B cell (primary cell): ENCODE measurements around the gene CYFIP1. TPM values are rescaled to one million over a fixed set of nuclear protein-coding genes. Genes with fewer than 3 reads are reported as not detected.

ENCODE experiments used
- ATAC-seq: fragments of 200-7000 bp; cut with Tn5 transposase; one replicate; pipeline ENCODE4 v1.10.0; 2021; ENCODE audit warnings: low read depth, mild to moderate bottlenecking, moderate number of reproducible peaks, moderate library complexity
- CTCF ChIA-PET: fragments of 350-600 bp; sonication (Branson Sonifier 250); formaldehyde crosslinking; loops from one replicate; lab custom pipeline; 2021; ENCODE audit warnings: antibody characterized with exemption, inconsistent platforms; lab: Charles Lee
- POLR2A ChIA-PET: fragments of 350-600 bp; sonication (Branson Sonifier 250); formaldehyde crosslinking; loops from one replicate; lab custom pipeline; 2021; ENCODE audit warnings: antibody characterized with exemption; lab: Charles Lee
- DNase-seq: peaks from one replicate; pipeline ENCODE4 v3.0.0; 2013
- H2AFZ ChIP-seq: 2 replicates; pipeline ENCODE4 v1.6.1; 2012; ENCODE audit warnings: mild to moderate bottlenecking, low read depth, low read length; ENCODE audit not compliant: insufficient read depth, poor library complexity, severe bottlenecking
- H3K27ac ChIP-seq, 2 donors: 1 replicate in 1 of 2; 2 replicates in 1 of 2; pipeline ENCODE4 v1.5.1; 2012 to 2013; ENCODE audit warnings: low read length in 2 of 2, mild to moderate bottlenecking in 2 of 2, moderate library complexity in 1 of 2
- H3K27me3 ChIP-seq, 4 experiments: fragments of 200-600 bp in 1 of 4; sonication (generic) in 1 of 4; replicated peaks in 1 of 4; 1 replicate in 2 of 4; 2 replicates in 2 of 4; pipeline versions ENCODE4 v1.6.1 to v1.7.0; 2013 to 2016; ENCODE audit warnings: low read length in 3 of 4, mild to moderate bottlenecking in 2 of 4, mixed read lengths in 1 of 4, moderate library complexity in 1 of 4; ENCODE audit not compliant: insufficient read depth in 4 of 4, control insufficient read depth in 3 of 4; ENCODE audit errors: control extremely low read depth in 1 of 4
- H3K36me3 ChIP-seq, 2 experiments: replicated peaks in 1 of 2; 1 replicate in 1 of 2; 2 replicates in 1 of 2; pipeline versions ENCODE4 v1.6.1 to v1.7.1; 2013; ENCODE audit warnings: low read length in 1 of 2; ENCODE audit not compliant: insufficient read depth in 2 of 2, control insufficient read depth in 1 of 2; ENCODE audit errors: control extremely low read depth in 1 of 2, extremely low read depth in 1 of 2
- H3K4me1 ChIP-seq, 2 donors: fragments of 200-600 bp in 1 of 2; sonication (generic) in 1 of 2; 1 replicate in 1 of 2; 2 replicates in 1 of 2; pipeline versions ENCODE4 v1.5.1 to v1.6.1; 2013 to 2017; ENCODE audit warnings: low read length in 2 of 2; ENCODE audit not compliant: control insufficient read depth in 2 of 2, insufficient read depth in 2 of 2
- H3K4me2 ChIP-seq: replicated peaks from 2 replicates; pipeline ENCODE3; 2012; ENCODE audit warnings: mild to moderate bottlenecking, low read depth, low read length; ENCODE audit not compliant: poor library complexity, severe bottlenecking
- H3K4me3 ChIP-seq, 5 experiments: fragments of 200-600 bp in 1 of 5; sonication (generic) in 1 of 5; 1 replicate in 3 of 5; 2 replicates in 2 of 5; pipeline versions ENCODE4 v1.5.1 to v1.7.0; 2011 to 2016; ENCODE audit warnings: low read length in 4 of 5, mild to moderate bottlenecking in 4 of 5, low read depth in 2 of 5, control low read depth in 1 of 5, moderate library complexity in 1 of 5; ENCODE audit not compliant: insufficient read depth in 1 of 5; ENCODE audit errors: control extremely low read depth in 1 of 5, extremely low read depth in 1 of 5
- H3K79me2 ChIP-seq: fragments of 200-600 bp; sonication (generic); one replicate; pipeline ENCODE4 v1.6.0; 2016; ENCODE audit warnings: low read length; ENCODE audit not compliant: control insufficient read depth, insufficient read depth
- H3K9ac ChIP-seq: fragments of 200-600 bp; sonication (generic); 2 replicates; pipeline ENCODE4 v1.6.1; 2017; ENCODE audit warnings: mild to moderate bottlenecking, low read length, moderate library complexity
- H3K9me3 ChIP-seq, 3 donors: one replicate each; pipeline versions ENCODE4 v1.6.1 to v1.7.1; 2013; ENCODE audit warnings: low read length in 2 of 3; ENCODE audit not compliant: control insufficient read depth in 2 of 3, insufficient read depth in 1 of 3; ENCODE audit errors: control extremely low read depth in 1 of 3
- H4K20me1 ChIP-seq: 2 replicates; pipeline ENCODE4 v1.6.0; 2012; ENCODE audit warnings: mild to moderate bottlenecking, low read length; ENCODE audit not compliant: insufficient read depth, control insufficient read depth, poor library complexity, severe bottlenecking
- H3K27ac Mint-ChIP-seq: one replicate; pipeline ENCODE4 v1.8.0; 2021; ENCODE audit warnings: mixed read lengths
- H3K27me3 Mint-ChIP-seq: one replicate; pipeline ENCODE4 v1.8.0; 2021; ENCODE audit warnings: mixed read lengths
- H3K4me1 Mint-ChIP-seq: one replicate; pipeline ENCODE4 v1.8.0; 2021; ENCODE audit warnings: mixed read lengths
- H3K4me3 Mint-ChIP-seq: one replicate; pipeline ENCODE4 v1.8.0; 2021; ENCODE audit warnings: mixed read lengths
- H3K9me3 Mint-ChIP-seq: one replicate; pipeline ENCODE4 v1.8.0; 2022; ENCODE audit warnings: mixed read lengths; ENCODE audit not compliant: insufficient read depth
- CTCF ChIP-seq: fragments of 200-600 bp; IDR thresholded peaks from one replicate; pipeline ENCODE4 v1.8.0; 2022; ENCODE audit warnings: antibody characterized with exemption, mild to moderate bottlenecking
- EZH2 ChIP-seq: IDR thresholded peaks from 2 replicates; pipeline ENCODE4 v1.6.1; 2012; ENCODE audit warnings: borderline replicate concordance, low read depth, mild to moderate bottlenecking, moderate library complexity, low read length; ENCODE audit not compliant: insufficient read depth, poor library complexity, severe bottlenecking
- WGBS: methylation state at CpG from one replicate; pipeline ENCODE4 v1.1.5; 2013; ENCODE audit warnings: missing lambda C conversion rate; ENCODE audit not compliant: insufficient coverage; 5-methylcytosine and 5-hydroxymethylcytosine counted together
- intact Hi-C: fragments of 100-400 bp; cut with micrococcal nuclease; formaldehyde crosslinking; loops from one replicate; pipeline ENCODE4 v1.10.0; 2022
- polyA plus RNA-seq: library from polyadenylated mRNA; depleted of rRNA; stranded (reverse); fragments of >200 nt; gene quantifications from 2 replicates; pipeline ENCODE4 v1.2.3, GENCODE V29; 2012
- total RNA-seq, 2 donors: library from RNA; stranded (reverse); fragments of 120-200 nt in 1 of 2; gene quantifications; 1 replicate in 1 of 2; 2 replicates in 1 of 2; pipeline versions ENCODE4 v1.2.3 to v1.2.4, GENCODE V29; 2013 to 2022

The CYFIP1 gene
- total and polyA plus RNA-seq, 2 donors (not counting 1 experiment from before 2014, with no cell fraction given): 6.2 to 13.5 TPM

GRCh38 chr15:22889146-22889818, 90.9 kb downstream of the CYFIP1 start:
- H3K4me3 Mint-ChIP-seq: no peak overlapping the region
- no peaks in the 10 kb centered on the region for H4K20me1 ChIP-seq
- H3K27ac Mint-ChIP-seq: no peak overlapping the region
- H3K79me2 ChIP-seq: no peaks in the 10 kb centered on the region
- ATAC-seq (no peak), DNase-seq (no peak)
- no peak overlapping the region for H3K27ac ChIP-seq
- H3K27me3 Mint-ChIP-seq: no peaks in the 10 kb centered on the region
- no peaks in the 10 kb centered on the region for H3K4me1 ChIP-seq
- intact Hi-C loops: no loop called here
- TF ChIP-seq CTCF (no peak), EZH2 (no peak)
- H3K4me1 Mint-ChIP-seq: no peaks in the 10 kb centered on the region
- no peaks in the 10 kb centered on the region for H3K27me3 ChIP-seq
- H2AFZ ChIP-seq: no peak overlapping the region
- no peak overlapping the region for H3K9ac ChIP-seq
- H3K36me3 ChIP-seq: no peaks in the 10 kb centered on the region
- H3K4me2 ChIP-seq: no peak overlapping the region
- no peaks in the 10 kb centered on the region for H3K9me3 ChIP-seq
- POLR2A ChIA-PET: no interaction called here
- WGBS: 94% methylated on average over 9 of the region's 14 CpGs
- no peaks in the 10 kb centered on the region for H3K9me3 Mint-ChIP-seq
- CTCF ChIA-PET: no interaction called here
- H3K4me3 ChIP-seq: no peak overlapping the region

DNA sequence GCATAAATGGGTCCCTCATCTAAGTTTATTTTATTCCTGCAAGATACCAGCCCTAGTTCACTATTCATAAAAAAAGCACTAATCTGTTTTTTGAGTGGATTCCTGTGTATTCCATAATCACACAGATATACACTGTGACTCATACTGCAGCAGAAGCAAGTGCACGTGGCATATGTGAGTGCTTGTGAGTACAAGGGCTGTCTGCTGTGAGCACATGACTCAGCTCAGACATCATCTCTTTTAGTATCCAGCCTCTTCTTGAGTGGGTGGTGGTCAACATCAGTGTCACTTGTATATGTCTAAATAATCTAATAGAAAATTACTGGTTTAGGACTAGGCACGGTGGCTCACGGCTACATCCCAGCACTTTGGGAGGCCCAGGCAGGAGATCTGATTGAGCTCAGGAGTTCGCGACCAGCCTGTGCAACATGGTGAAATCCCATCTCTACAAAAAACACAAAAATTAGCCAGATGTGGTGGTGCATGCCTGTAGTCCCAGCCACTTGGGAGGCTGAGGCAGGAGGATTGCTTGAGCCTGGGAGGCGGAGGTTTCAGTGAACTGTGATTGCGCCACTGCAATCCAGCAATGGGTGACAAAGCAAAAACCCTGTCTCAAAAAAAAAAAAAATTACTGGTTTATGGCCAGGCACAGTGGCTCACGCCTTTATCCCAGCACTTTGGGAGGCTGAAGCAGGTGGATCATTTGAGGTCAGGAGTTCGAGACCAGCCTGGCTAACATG, 91.9 kb downstream of the CYFIP1 start:
- H3K27me3 ChIP-seq: no peaks in the 10 kb centered on the region
- intact Hi-C loops: no loop called here
- CTCF ChIA-PET: no interaction called here
- TF ChIP-seq EZH2: no peak
- TF ChIP-seq CTCF: no peak
- 98% methylated on average over 4 of the region's 9 CpGs for WGBS
- POLR2A ChIA-PET: no interaction called here
- no peak overlapping the region for H3K4me3 ChIP-seq
- Mint-ChIP-seq H3K4me1 (no peaks in the 10 kb centered on the region), H3K9me3 (no peaks in the 10 kb centered on the region), H3K27ac (no peak overlapping the region), H3K27me3 (no peaks in the 10 kb centered on the region), H3K4me3 (no peak overlapping the region)
- no peak overlapping the region for H3K4me2 ChIP-seq
- H2AFZ ChIP-seq: no peak overlapping the region
- ATAC-seq: no peak
- no peak overlapping the region for H3K27ac ChIP-seq
- H3K36me3 ChIP-seq: no peaks in the 10 kb centered on the region
- no peaks in the 10 kb centered on the region for H4K20me1 ChIP-seq
- H3K9me3 ChIP-seq: no peaks in the 10 kb centered on the region
- H3K9ac ChIP-seq: no peak overlapping the region
- no peaks in the 10 kb centered on the region for H3K4me1 ChIP-seq
- DNase-seq: no peak
- H3K79me2 ChIP-seq: no peaks in the 10 kb centered on the region
